GM19035 (cell line): Measurements from ENCODE around the gene GLRA3.

Experiments
- ATAC-seq: cut with Tn5 transposase; IDR thresholded peaks from one replicate; pipeline ENCODE4 v1.9.1; 2021; ENCODE audit not compliant: unreplicated experiment

GLRA3 gene

GRCh38 chr4:174604198-174604597, 224.8 kb downstream of the GLRA3 start:
- ATAC-seq = no peak

GRCh38 chr4:174600391-174600790, 228.7 kb downstream of the GLRA3 start:
- no peak for ATAC-seq

GRCh38 chr4:174598800-174599199, 230.2 kb downstream of the GLRA3 start:
- no peak for ATAC-seq

- no peak for ATAC-seq
Observed at GRCh38 chr4:174596513-174596912, 232.5 kb downstream of the GLRA3 start.

- no peak for ATAC-seq
Observed at GRCh38 chr4:174595141-174595929, 233.7 kb downstream of the GLRA3 start.

- no peak for ATAC-seq
Observed at GRCh38 chr4:174593701-174594100, 235.3 kb downstream of the GLRA3 start.

GRCh38 chr4:174592985-174593335, 236.1 kb downstream of the GLRA3 start:
- ATAC-seq = no peak

- no peak for ATAC-seq
Observed at GRCh38 chr4:174592256-174592984, 236.6 kb downstream of the GLRA3 start.

GRCh38 chr4:174591243-174592021, 237.6 kb downstream of the GLRA3 start:
- peak; percentile 91 for ATAC-seq

- no peak for ATAC-seq
Observed at GRCh38 chr4:174590336-174590735, 238.7 kb downstream of the GLRA3 start.
